Thyroid gland (tissue), 4 donors: Measurements from ENCODE around the gene ZSCAN18.
A peak's percentile ranks its signal among the peaks of the same experiment; 100 is the strongest.

Experiments used
- CTCF ChIP-seq, 6 experiments: fragments of 200-600 bp in 3 of 6; fragments of 450-650 bp in 3 of 6; sonication (generic) in 3 of 6; IDR thresholded peaks; one replicate each; pipeline ENCODE4 v1.5.1; 2016 to 2019; ENCODE audit warnings: antibody characterized with exemption in 6 of 6, mild to moderate bottlenecking in 2 of 6, inconsistent platforms in 1 of 6, moderate library complexity in 1 of 6
- POLR2A ChIP-seq, 2 donors: fragments of 450-650 bp; IDR thresholded peaks; one replicate each; pipeline ENCODE4 v1.6.1; 2017; ENCODE audit warnings: antibody characterized with exemption in 2 of 2, mild to moderate bottlenecking in 2 of 2, moderate library complexity in 1 of 2

GRCh38 chr19:58042495-58043340, 55.3 kb downstream of the ZSCAN18 start:
- TF ChIP-seq CTCF (IDR thresholded peaks at IDR 0.05) (peak in 4 of 6 experiments; percentile 27 to 53 (median 46)), POLR2A (IDR thresholded peaks at IDR 0.05) (no peak)
